Fibroblast of skin of abdomen (primary cell): Measurements from ENCODE around the gene CACNG4.

ENCODE experiments used
- DNase-seq: peaks from one replicate; pipeline ENCODE4 v3.0.0-alpha.2; 2013

CACNG4 gene

GRCh38 chr17:66985338-66986237 lies 21.1 kb downstream of the CACNG4 start:
- no peak for DNase-seq

- no peak for DNase-seq
Measured at GRCh38 chr17:66986659-66987058, 22.2 kb downstream of the CACNG4 start.

GRCh38 chr17:66987059-66987616 lies 22.6 kb downstream of the CACNG4 start:
- DNase-seq = no peak

- DNase-seq = no peak
Measured at GRCh38 chr17:66988069-66988798, 23.7 kb downstream of the CACNG4 start.

GRCh38 chr17:66989076-66989475 lies 24.6 kb downstream of the CACNG4 start:
- no peak for DNase-seq

- no peak for DNase-seq
Measured at GRCh38 chr17:66989579-66989978, 25.1 kb downstream of the CACNG4 start.

- DNase-seq = no peak
Measured at GRCh38 chr17:66990047-66990446, 25.5 kb downstream of the CACNG4 start.

- DNase-seq = no peak
Measured at GRCh38 chr17:66992911-66993442, 28.5 kb downstream of the CACNG4 start.

GRCh38 chr17:66994361-66994760 lies 29.9 kb downstream of the CACNG4 start:
- DNase-seq = no peak

GRCh38 chr17:66994930-66995535 lies 30.5 kb downstream of the CACNG4 start:
- no peak for DNase-seq

- DNase-seq = no peak
Measured at GRCh38 chr17:66995944-66996343, 31.4 kb downstream of the CACNG4 start.

- DNase-seq = no peak
Measured at GRCh38 chr17:66996926-66997325, 32.4 kb downstream of the CACNG4 start.

GRCh38 chr17:67003231-67003630 lies 38.7 kb downstream of the CACNG4 start:
- no peak for DNase-seq

GRCh38 chr17:67004181-67004580 lies 39.7 kb downstream of the CACNG4 start:
- DNase-seq = no peak

GRCh38 chr17:67007266-67007665 lies 42.8 kb downstream of the CACNG4 start:
- DNase-seq = no peak

- no peak for DNase-seq
Measured at GRCh38 chr17:67008101-67008500, 43.6 kb downstream of the CACNG4 start.

GRCh38 chr17:67011527-67012175 lies 47.1 kb downstream of the CACNG4 start:
- no peak for DNase-seq

- no peak for DNase-seq
Measured at GRCh38 chr17:67013891-67014290, 49.4 kb downstream of the CACNG4 start.

GRCh38 chr17:67015001-67015400 lies 50.5 kb downstream of the CACNG4 start:
- no peak for DNase-seq

- DNase-seq = no peak
Measured at GRCh38 chr17:67016039-67016762, 51.7 kb downstream of the CACNG4 start.

- DNase-seq = no peak
Measured at GRCh38 chr17:67017910-67018309, 53.4 kb downstream of the CACNG4 start.
